ENCODE measurements around the gene GADD45A.

DNA sequence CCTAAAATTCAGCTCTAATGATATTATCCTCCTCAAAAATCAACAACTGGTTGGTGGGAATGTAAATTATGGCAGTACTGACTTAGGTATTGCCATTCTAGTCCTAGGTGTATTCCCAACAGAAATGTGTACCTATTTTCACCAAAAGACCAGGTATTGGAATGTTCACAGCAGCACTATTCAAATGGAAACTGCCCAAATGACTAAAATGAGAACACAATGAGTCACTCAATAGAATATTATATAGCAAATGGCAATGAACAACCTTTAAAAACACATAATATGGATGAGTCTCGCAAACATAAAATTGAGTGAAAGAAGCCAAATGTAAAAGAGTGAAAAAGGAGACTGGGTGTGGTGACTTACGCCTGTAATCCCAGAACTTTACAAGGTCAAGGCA is 44.9 kb downstream of the GADD45A start:
- no peak for TF ChIP-seq ZNF70 (CRISPR knock-in tag; IDR thresholded peaks at IDR 0.05)
- no peak for TF ChIP-seq CSRNP3 (CRISPR knock-in tag; IDR thresholded peaks at IDR 0.05)
- TF ChIP-seq TSHZ2 (CRISPR knock-in tag; IDR thresholded peaks at IDR 0.05), result no peak
- no peak for TF ChIP-seq ZNF565 (CRISPR knock-in tag; conservative IDR thresholded peaks at IDR 0.05; ENCODE audit: low read depth)
- TF ChIP-seq CSDC2 (CRISPR knock-in tag; IDR thresholded peaks at IDR 0.05), result no peak
- no peak for TF ChIP-seq ARNTL (CRISPR knock-in tag; IDR thresholded peaks at IDR 0.05; ENCODE audit: borderline replicate concordance, low read depth)
- no peak for TF ChIP-seq PATZ1 (CRISPR knock-in tag; IDR thresholded peaks at IDR 0.05; ENCODE audit: borderline replicate concordance)
- no peak for TF ChIP-seq ZNF8 (CRISPR knock-in tag; IDR thresholded peaks at IDR 0.05)
- no peak for TF ChIP-seq ISL1 (CRISPR knock-in tag; IDR thresholded peaks at IDR 0.05)
- no peak for TF ChIP-seq PPARA (CRISPR knock-in tag; IDR thresholded peaks at IDR 0.05; ENCODE audit: borderline replicate concordance)
- TF ChIP-seq, protein P1, sequence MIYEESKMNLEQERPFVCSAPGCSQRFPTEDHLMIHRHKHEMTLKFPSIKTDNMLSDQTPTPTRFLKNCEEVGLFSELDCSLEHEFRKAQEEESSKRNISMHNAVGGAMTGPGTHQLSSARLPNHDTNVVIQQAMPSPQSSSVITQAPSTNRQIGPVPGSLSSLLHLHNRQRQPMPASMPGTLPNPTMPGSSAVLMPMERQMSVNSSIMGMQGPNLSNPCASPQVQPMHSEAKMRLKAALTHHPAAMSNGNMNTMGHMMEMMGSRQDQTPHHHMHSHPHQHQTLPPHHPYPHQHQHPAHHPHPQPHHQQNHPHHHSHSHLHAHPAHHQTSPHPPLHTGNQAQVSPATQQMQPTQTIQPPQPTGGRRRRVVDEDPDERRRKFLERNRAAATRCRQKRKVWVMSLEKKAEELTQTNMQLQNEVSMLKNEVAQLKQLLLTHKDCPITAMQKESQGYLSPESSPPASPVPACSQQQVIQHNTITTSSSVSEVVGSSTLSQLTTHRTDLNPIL (CRISPR knock-in tag; IDR thresholded peaks at IDR 0.05; ENCODE audit: low read depth), result no peak
- no peak for TF ChIP-seq POU6F1 (CRISPR knock-in tag; IDR thresholded peaks at IDR 0.05; ENCODE audit: borderline replicate concordance, low read depth)
- no peak for TF ChIP-seq BACH2 (CRISPR knock-in tag; IDR thresholded peaks at IDR 0.05; ENCODE audit: borderline replicate concordance)
- no peak for TF ChIP-seq TCF4 (CRISPR knock-in tag; IDR thresholded peaks at IDR 0.05; ENCODE audit: borderline replicate concordance)
